A673 (cell line): Measurements from ENCODE around the gene NPPC.

Source experiments
- CTCF ChIP-seq: fragments of 300-800, 200-600 bp; sonication (generic); conservative IDR thresholded peaks from 2 replicates; pipeline ENCODE4 v1.5.1; 2017; ENCODE audit warnings: low read depth, mild to moderate bottlenecking, antibody characterized with exemption, low read length, moderate library complexity, mixed read lengths
- EZH2 ChIP-seq: fragments of 200-600 bp; sonication (generic); IDR thresholded peaks from 2 replicates; pipeline ENCODE4 v1.6.1; 2017; ENCODE audit warnings: borderline replicate concordance, low read depth, mild to moderate bottlenecking, mixed read lengths, antibody characterized with exemption, low read length; ENCODE audit not compliant: poor library complexity, severe bottlenecking

GRCh38 chr2:231918501-231919330 lies 7.5 kb downstream of the NPPC start:
- TF ChIP-seq CTCF (no peak), EZH2 (no peak)
